PC-9 (cell line): ENCODE data around the gene SPA17.

Source experiments
- CTCF ChIP-seq: fragments of 200-600 bp; sonication (generic); conservative IDR thresholded peaks from 2 replicates; pipeline ENCODE4 v1.6.1; 2017; ENCODE audit warnings: mixed run types, antibody characterized with exemption, mild to moderate bottlenecking, moderate library complexity
- EZH2 ChIP-seq: fragments of 200-600 bp; sonication (generic); IDR thresholded peaks from 2 replicates; pipeline ENCODE4 v1.8.0; 2017; ENCODE audit warnings: antibody characterized with exemption, low read depth

- TF ChIP-seq CTCF (no peak), EZH2 (no peak)
These were observed 30.6 kb upstream of the SPA17 start for GRCh38 chr11:124643042-124643604.
